NCI-H2196 (cell line): Measurements from ENCODE around the gene MGLL.
"Not testable (repeated sequence)": the region's sequence is repeated elsewhere in the genome, so short reads cannot be mapped to it uniquely, and the experiment has no call there.

Experiments used
- DNase-seq: peaks from one replicate; lab custom pipeline; 2025; ENCODE audit not compliant: unreplicated experiment; lab: John Stamatoyannopoulos, UW

The MGLL gene

GRCh38 chr3:127693336-127693843, 128.9 kb downstream of the MGLL start:
- no peak for DNase-seq

DNA sequence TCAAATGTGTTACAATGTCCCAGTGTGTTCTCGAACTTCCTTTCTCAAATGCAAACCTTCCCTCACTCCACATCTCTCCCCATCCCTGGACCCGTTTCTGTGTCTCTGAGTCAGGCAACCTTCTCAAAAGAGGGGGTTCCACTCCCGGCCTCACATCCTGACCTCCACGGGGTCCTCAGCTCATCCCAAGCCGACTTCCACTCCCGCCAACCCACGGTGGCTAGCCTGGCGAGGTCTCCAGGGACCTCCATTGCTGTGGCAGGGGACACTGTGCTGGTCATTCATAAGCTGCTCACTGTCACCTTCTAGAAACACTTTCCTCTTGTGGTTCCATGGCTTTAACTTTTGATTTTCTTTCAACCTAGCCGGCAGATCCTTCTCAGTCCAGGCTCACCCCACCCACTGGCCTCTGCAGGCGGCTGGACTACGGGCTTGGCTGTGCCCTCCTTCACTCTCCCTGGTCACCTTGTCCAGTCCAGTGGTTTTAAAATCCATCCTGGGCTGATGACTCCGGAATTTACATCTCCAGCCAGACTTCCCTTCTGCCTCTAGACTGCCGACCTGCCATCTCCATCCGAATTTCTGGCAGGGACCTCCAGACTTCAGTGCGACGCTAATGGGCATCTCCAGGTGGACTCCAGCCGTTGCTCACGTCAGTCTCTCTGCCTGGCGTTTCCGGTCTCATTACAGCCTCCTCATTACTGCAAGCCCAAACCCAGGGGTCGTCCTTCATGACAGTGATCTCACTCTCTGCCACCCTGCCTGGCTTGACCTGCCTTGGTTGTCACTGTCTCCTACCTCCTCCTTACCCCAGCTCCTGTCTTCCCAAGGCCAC, 129.6 kb downstream of the MGLL start:
- no peak for DNase-seq

DNA sequence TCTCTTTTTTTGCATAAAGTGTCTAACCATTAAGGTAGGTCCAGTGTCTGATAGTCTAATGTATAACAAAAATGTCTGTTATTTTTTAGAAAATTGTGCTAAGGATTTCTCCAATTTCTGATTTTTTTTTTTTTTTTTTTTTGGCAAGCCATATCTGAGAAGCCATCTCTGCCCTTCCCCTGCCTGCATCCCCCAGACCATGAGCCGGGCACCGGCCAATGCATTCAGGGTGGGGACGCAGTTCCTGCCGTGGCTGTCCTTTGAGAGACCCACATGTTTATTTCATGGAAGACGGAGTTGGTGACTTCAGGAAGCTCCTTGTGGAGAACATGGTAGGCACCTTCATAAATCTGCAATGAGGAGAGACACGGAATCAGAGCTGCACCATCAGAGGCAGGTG, 130.3 kb downstream of the MGLL start:
- DNase-seq = no peak

- DNase-seq = no peak
Observed at GRCh38 chr3:127691489-127691888, 130.8 kb downstream of the MGLL start.

- peak; percentile 39 for DNase-seq
Observed at GRCh38 chr3:127690823-127691452, 131.4 kb downstream of the MGLL start.

DNA sequence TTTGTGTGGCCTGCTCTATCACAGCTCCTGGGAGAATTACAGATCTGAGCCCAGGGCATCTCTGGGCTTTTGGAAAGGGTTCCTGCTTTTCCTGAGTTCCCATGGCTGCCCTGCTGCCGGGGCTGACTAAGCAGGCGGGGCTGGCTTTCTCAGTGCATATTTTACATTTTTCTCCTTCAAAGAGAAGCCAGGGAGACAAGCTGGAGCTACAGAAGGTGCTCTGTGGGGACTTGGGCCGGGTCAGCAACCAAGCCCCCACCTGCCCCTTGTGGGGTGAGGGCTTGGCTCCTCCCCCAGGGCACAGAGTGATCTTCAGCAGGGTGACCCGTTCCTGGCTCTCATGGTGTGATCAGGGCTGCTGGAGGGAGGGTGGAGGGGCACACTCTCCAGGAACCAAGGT, 132.2 kb downstream of the MGLL start:
- DNase-seq = no peak

GRCh38 chr3:127689266-127689860, 133.0 kb downstream of the MGLL start:
- no peak for DNase-seq

GRCh38 chr3:127688416-127689265, 133.7 kb downstream of the MGLL start:
- no peak for DNase-seq

DNA sequence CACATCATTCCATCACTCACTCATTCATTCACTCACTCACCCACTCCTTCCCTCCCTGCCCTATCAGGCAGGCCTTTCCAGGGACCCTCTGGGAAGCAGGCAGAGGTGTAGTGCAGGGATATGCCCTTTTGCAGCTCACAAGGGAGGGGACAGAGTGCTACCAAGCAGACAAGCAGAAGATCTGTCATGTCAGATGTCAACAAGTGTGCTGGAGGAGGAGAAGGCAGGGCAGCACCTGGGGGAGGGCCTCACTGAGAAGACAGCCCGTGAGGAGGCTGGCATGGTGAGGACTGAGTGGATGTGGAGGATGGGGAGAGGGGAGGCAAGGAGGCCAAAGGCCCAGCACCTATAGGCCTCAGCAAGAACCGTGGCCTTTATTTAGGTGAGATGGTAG, 134.3 kb downstream of the MGLL start:
- no peak for DNase-seq

DNA sequence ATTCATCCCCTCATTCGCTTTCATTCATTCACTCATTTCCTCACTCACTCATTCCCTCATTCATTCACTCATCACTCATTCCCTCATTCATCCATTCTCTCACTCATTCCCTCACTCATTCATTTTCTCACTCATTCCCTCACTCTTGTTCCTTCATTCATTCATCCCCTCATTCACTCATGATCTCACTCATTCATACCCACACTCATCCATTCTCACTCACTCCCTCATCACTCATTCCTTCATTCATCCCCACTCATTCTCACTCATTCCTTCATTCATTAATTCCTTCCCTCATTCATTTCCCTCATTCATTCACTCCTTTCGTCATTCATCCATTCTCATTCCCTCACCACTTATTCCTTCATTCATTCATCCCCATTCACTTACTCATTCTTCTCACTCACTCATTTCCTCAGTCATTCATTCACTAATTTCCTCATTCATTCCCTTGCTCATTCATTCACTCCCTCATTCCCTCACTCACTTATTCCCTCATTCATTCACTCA, 135.0 kb downstream of the MGLL start:
- no peak for DNase-seq

DNA sequence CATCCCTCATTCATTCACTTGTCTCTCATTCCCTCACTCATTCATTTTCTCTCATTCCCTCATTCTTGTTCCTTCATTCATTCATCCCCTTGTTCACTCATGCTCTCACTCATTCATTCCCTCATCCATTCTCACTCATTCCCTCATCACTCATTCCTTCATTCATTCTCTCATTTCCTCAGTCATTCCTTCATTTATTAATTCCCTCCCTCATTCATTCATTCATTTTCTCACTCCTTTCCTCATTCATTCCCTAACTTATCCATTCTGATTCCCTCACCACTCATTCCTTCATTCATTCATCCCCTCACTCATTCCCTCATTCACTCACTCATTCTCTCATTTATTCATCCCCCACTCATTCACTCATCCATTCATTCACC, 135.8 kb downstream of the MGLL start:
- no peak for DNase-seq

GRCh38 chr3:127685708-127686511, 136.4 kb downstream of the MGLL start:
- DNase-seq = no peak

GRCh38 chr3:127684871-127685707, 137.2 kb downstream of the MGLL start:
- DNase-seq = no peak

- DNase-seq = no peak
Observed at GRCh38 chr3:127682561-127682960, 139.8 kb downstream of the MGLL start.

DNA sequence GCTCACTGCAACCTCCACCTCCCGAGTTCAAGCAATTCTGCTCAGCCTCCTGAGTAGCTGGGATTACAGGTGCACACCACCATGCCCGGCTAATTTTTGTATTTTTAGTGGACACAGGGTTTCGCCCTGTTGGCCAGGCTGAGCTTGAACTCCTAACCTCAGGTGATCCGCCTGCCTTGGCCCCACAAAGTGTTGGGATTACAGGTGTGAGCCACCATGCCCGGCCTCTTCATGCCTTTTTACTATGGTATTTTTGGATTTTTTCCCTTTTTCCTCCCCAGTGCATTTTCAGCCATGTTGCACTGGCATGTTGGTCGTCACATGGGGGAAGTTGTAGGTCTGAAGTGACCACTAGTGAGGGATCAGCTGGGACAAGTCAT, 140.2 kb downstream of the MGLL start:
- DNase-seq = not testable (repeated sequence)

GRCh38 chr3:127680798-127681221, 141.5 kb downstream of the MGLL start:
- DNase-seq = no peak

DNA sequence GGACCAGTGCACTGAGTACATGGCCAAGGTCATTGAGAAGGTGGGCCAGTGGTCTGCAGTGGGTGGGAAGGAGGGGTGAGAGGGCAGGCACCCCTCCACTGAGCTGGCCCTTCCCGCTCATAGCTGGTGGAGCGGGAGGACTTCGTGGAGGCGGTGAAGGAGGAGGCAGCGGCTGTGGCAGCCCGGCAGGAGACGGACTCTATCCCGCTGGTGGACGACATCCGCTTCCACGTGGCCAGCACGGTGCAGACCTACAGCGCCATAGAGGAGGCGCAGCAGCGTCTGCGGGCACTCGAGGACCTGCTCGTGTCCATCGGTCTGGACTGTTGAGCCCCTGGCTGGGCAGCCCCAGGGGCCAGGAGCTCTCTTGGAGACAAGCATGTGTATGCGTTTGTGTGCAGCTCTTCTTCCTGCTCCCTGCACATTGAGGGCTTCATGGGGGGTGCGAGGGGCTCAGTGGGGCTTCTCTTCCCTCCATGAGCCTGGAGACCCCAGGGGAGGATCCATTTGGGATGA, 142.1 kb downstream of the MGLL start:
- no peak for DNase-seq

DNA sequence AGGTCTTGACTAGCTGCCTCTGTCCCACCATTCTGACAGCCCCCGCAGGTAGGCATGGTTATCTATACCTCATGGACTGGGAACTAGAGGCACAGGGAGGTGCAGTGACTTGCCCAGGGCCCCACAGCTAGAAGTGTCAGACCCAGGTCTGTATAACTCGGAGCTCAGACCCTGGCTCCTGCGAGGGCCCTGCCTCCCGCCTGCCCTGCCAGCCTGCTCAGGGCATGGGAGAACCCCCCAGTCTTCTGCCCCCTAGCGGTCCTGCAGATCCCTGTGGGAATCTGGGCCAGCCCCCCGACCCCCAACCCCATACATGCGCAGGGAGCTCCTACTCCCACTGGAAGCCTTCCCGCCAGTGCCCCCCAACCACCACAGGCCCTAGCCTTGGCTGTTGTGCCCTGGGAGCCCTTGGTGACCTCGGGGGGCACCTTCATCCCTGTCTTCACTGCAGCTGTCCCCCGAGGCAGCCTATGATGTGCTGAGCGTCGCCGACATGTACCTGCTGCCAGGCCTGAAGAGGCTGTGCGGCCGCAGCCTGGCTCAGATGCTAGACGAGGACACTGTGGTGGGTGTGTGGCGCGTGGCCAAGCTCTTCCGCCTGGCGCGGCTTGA, 142.7 kb downstream of the MGLL start:
- DNase-seq = no peak
